Activated T-cell treated with anti-CD3 and anti-CD28 coated beads for 48 hours (primary cell): Measurements from ENCODE around the gene MAG.
A peak's percentile ranks its signal among the peaks of the same experiment; 100 is the strongest.
"Not testable (repeated sequence)": the region's sequence is repeated elsewhere in the genome, so short reads cannot be mapped to it uniquely, and the experiment has no call there.

Experiments used
- DNase-seq: peaks from one replicate; pipeline ENCODE4 v3.0.0-alpha.2; 2020; ENCODE audit warnings: low read depth

The MAG gene

DNA sequence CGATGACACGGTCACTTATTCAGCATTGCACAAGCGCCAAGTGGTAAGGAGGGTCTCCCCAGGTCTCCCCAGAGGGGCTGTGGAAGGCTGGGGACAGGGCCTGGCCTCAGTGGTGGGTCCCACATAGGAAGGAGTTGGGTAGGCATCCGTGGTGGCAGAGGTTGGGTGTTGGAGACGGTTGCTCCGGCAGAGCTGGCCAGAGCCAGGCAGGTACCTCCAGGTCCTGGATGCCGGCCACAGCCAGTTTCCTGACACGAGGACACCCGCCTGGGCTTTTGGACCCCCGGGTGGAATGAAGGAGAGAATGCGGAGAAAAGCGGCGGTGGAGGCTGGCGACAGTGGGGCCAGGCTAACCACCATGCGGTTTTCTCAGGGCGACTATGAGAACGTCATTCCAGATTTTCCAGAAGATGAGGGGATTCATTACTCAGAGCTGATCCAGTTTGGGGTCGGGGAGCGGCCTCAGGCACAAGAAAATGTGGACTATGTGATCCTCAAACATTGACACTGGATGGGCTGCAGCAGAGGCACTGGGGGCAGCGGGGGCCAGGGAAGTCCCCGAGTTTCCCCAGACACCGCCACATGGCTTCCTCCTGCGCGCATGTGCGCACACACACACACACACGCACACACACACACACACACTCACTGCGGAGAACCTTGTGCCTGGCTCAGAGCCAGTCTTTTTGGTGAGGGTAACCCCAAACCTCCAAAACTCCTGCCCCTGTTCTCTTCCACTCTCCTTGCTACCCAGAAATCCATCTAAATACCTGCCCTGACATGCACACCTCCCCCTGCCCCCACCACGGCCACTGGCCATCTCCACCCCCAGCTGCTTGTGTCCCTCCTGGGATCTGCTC lies 54.5 kb downstream of the MAG start:
- peak; percentile 72 for DNase-seq

DNA sequence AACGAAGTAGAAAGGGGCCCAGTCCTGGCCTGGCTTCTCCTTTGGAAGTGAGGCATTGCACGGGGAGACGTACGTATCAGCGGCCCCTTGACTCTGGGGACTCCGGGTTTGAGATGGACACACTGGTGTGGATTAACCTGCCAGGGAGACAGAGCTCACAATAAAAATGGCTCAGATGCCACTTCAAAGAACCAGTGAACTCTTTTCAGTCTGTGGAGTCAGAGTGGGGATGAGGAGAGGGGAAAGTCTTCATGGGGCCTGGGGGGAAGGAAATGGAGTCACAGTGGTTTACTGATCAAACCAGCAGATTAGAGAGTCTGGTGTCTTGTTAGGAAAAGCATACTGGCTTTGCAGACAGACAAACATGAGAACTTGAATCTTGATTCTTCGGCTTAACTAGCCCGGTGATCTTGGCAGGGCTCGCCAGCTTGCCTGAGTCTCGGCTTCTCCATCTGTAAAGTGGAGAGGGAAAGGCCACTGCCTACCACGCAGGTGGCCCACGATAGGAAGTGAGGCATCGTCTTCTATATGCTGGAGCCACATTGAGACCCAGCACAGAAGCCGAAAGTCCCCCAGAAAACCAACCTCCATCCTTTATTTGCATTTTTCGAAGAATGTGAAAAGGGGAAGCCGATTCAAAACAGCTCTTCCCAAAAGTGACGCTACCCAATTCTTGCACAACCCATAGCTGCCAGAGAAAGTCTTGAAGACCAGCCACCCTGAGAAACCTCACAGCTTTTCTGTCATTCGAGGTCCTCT lies 55.4 kb downstream of the MAG start, which contains the start of gene FFAR1:
FFAR1 (plus strand) TSS at position 732 of the 759 bp plus-strand sequence. CDS start 3,650 bp downstream, outside the sequence.
- DNase-seq: peak; percentile 51

- no peak for DNase-seq
These were observed 56.0 kb downstream of the MAG start for GRCh38 chr19:35347930-35348298.

- DNase-seq: no peak
These were observed 57.1 kb downstream of the MAG start for GRCh38 chr19:35348911-35349611.

- no peak for DNase-seq
These were observed 57.9 kb downstream of the MAG start for GRCh38 chr19:35349614-35350521.

- no peak for DNase-seq
These were observed 58.6 kb downstream of the MAG start for GRCh38 chr19:35350591-35350990.

- no peak for DNase-seq
These were observed 59.6 kb downstream of the MAG start for GRCh38 chr19:35351411-35352176.

DNA sequence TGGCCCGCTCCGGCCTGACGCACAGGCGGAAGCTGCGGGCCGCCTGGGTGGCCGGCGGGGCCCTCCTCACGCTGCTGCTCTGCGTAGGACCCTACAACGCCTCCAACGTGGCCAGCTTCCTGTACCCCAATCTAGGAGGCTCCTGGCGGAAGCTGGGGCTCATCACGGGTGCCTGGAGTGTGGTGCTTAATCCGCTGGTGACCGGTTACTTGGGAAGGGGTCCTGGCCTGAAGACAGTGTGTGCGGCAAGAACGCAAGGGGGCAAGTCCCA lies 60.2 kb downstream of the MAG start:
- no peak for DNase-seq

- DNase-seq: peak; percentile 66
These were observed 60.7 kb downstream of the MAG start for GRCh38 chr19:35352448-35353304.

DNA sequence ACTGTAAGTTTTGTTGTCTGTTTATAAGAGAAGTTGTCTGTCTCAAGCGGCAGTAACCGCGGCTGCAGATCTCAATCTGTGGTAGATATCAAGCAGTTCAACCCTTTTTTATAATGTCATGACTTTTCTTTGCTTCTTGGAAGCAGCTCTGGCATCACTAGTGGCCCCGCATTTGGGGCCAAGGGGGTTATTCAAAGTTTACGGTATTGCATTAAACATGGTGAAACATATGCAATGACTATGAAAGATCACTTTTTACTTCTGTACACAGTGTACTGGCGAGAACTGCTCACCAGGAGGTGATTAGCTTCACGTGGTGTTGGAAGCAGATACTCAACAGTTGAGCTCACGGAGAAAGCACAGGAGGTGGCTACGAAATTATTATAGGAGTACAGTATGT lies 61.7 kb downstream of the MAG start:
- DNase-seq: no peak

GRCh38 chr19:35354898-35355297 lies 62.9 kb downstream of the MAG start:
- DNase-seq: no peak

GRCh38 chr19:35355791-35356460 lies 64.0 kb downstream of the MAG start:
- DNase-seq: no peak

DNA sequence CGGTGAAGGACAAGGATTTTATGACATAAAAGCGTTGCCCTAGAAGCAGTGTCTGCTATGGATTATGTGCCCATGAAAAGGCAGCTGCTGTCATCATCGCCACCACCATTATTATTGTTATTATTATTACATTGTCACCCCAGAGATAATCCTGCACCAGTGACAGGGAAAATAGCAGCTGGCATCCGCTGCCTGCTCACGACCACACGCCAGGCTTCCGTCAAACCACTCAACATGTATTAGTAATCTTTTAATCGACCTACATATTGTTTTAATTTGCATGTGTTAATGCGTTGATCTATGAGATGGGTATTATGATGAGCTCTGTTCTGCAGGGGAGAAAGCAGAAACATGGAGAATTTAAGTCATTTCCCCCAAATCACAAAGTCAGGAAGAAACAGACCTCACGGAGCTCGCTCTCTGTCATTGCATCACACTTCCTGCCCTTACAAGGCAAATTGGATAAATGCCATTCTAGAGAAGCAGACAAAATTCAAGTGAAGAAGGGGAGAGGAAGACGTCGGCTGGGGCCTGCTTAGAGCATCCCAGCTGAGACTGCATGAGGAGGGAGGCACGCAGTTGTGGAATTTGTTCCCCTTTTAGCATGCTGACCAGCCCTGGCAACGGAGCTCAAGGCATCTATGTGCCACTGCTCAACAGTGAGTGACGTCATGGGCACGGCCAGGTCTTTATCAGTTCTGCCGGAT lies 66.1 kb downstream of the MAG start, which contains the start of gene FFAR3:
FFAR3 (plus strand) TSS at position 594 of the 707 bp plus-strand sequence. CDS start 431 bp downstream, outside the sequence.
- DNase-seq: no peak

DNA sequence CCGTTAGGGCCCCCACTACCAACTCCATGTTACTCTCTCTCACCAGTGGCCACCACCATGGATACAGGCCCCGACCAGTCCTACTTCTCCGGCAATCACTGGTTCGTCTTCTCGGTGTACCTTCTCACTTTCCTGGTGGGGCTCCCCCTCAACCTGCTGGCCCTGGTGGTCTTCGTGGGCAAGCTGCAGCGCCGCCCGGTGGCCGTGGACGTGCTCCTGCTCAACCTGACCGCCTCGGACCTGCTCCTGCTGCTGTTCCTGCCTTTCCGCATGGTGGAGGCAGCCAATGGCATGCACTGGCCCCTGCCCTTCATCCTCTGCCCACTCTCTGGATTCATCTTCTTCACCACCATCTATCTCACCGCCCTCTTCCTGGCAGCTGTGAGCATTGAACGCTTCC lies 66.9 kb downstream of the MAG start:
- DNase-seq: not testable (repeated sequence)

DNA sequence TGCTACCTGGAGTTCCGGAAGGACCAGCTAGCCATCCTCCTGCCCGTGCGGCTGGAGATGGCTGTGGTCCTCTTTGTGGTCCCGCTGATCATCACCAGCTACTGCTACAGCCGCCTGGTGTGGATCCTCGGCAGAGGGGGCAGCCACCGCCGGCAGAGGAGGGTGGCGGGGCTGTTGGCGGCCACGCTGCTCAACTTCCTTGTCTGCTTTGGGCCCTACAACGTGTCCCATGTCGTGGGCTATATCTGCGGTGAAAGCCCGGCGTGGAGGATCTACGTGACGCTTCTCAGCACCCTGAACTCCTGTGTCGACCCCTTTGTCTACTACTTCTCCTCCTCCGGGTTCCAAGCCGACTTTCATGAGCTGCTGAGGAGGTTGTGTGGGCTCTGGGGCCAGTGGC lies 67.4 kb downstream of the MAG start:
- not testable (repeated sequence) for DNase-seq

DNA sequence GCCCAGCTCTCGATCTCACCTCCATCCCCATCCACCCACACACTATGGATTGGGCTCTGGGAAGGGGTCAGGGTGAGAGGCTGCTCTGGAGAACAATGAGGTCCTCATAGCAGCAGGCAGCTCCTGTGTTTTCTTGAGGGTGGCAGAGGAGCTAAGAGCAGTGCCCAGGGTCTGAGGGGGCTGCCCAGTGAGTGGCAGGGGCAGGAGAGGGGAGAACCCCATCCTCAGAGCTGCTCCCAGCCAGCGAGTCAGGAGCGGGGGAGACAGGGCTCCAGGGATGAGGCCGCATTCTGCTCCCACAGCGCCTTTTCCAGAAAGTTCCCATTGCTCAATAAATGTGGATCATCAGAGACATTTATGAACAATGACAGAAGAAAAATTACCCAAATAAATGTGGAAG lies 68.1 kb downstream of the MAG start:
- DNase-seq: not testable (repeated sequence)

- DNase-seq: no peak
These were observed 69.0 kb downstream of the MAG start for GRCh38 chr19:35360880-35361420.

GRCh38 chr19:35362261-35363000 lies 70.5 kb downstream of the MAG start:
- no peak for DNase-seq
